Stimulated activated CD8-positive, alpha-beta memory T cell treated with anti-CD3 and anti-CD28 coated beads, Interleukin-12 subunit alpha, Interleukin-12 subunit beta, amount 100 ng/mL, for 1 hour (primary cell): Measurements from ENCODE around the gene MORF4L1.
"Not testable (repeated sequence)": the region's sequence is repeated elsewhere in the genome, so short reads cannot be mapped to it uniquely, and the experiment has no call there.

Experiments used
- DNase-seq: peaks from one replicate; pipeline ENCODE4 v3.0.0-alpha.2; 2020; ENCODE audit warnings: low read depth

Gene MORF4L1, protein sequence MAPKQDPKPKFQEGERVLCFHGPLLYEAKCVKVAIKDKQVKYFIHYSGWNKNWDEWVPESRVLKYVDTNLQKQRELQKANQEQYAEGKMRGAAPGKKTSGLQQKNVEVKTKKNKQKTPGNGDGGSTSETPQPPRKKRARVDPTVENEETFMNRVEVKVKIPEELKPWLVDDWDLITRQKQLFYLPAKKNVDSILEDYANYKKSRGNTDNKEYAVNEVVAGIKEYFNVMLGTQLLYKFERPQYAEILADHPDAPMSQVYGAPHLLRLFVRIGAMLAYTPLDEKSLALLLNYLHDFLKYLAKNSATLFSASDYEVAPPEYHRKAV

DNA sequence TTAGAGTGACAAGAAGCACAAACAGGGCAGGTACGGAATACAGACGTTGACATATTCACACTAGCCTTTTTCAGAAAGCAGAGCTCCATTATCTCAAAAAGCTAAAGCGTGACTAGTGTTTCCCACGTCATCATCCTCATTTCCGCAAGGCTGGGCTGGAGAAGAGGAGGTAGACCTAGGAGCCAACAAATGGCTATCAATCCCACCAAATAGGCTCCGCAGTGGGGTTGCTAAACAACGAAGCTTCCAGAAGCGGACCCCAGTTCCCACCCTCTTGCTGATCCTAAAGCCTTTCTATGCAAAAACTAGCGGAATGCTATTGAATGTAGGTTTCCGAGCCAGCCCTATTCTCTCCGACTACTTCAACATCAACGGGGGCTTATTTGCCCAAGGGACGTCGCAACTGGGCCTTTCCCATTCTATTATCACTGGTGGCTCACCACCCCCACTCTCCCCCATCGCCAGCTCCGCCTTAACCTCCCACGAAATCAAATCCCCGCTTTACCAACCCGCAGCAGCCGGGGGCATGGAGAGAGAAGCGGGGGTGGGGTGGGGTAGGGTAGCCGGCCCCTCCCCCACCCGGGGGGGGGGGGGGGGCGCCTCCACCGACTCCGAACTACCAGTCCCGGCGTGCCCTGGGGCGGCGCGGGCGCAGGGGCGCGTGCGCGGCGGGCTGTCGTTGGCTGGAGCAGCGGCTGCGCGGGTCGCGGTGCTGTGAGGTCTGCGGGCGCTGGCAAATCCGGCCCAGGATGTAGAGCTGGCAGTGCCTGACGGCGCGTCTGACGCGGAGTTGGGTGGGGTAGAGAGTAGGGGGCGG, at the start of gene MORF4L1:
TSS of gene MORF4L1 (plus strand) at position 736 of the 817 bp plus-strand sequence. CDS start 128 bp downstream, outside the sequence.
- DNase-seq: peak; percentile 88

DNA sequence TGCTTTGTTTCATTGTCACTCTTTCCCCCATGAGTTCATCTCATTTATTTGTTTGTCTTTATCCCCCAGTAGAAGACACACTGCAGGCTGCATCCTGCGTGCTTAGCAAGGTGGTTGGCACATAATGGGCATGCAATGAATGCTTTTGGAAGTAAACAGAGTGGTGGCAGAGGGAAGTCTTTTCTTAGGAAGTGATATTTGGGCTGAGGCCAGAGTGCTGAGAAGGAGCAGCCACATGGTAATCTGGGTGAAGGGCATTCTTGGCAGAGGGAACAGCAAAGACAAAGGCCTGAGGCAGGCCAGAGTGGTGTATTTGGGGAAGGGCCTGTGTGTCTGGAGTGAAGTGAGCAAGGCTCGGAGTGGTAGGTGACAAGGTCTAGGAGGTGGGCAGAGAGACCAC, 43.8 kb upstream of the MORF4L1 start:
- DNase-seq: no peak

DNA sequence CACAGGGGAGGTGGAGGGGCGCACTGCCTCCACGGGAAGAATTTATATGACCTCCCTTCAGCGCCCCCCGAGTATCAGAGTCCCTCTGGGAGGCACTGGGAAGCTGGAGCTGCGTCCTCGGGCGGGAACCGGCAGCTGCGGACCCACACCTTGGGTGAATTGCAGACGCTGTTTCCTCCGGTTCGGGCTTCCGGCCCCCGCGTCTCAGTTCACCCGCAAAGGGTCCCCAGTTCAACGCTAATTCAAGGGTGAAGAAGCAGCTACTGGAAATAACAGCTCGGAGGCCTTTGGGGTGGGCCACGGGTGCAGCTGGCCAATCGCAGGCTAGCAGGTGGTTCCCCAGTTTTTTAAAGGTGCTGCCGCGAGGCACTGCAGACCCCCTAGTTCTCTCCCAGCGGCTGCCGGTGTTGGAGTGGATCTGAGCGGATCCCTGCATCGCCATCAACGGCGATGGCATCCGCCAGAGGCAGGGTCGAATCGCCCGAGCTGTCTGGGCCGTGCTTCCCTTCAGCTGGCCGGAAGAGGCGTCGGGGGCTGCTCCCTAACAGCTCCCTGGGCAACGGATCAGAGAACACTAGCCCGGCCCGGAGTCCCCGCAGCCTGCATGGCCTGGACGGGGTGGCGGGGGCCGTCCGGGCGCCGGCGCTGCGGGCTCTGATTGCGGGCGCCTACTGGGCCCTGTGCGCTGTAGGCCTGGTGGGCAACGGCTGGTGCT, 42.0 kb upstream of the MORF4L1 start:
- no peak for DNase-seq

DNA sequence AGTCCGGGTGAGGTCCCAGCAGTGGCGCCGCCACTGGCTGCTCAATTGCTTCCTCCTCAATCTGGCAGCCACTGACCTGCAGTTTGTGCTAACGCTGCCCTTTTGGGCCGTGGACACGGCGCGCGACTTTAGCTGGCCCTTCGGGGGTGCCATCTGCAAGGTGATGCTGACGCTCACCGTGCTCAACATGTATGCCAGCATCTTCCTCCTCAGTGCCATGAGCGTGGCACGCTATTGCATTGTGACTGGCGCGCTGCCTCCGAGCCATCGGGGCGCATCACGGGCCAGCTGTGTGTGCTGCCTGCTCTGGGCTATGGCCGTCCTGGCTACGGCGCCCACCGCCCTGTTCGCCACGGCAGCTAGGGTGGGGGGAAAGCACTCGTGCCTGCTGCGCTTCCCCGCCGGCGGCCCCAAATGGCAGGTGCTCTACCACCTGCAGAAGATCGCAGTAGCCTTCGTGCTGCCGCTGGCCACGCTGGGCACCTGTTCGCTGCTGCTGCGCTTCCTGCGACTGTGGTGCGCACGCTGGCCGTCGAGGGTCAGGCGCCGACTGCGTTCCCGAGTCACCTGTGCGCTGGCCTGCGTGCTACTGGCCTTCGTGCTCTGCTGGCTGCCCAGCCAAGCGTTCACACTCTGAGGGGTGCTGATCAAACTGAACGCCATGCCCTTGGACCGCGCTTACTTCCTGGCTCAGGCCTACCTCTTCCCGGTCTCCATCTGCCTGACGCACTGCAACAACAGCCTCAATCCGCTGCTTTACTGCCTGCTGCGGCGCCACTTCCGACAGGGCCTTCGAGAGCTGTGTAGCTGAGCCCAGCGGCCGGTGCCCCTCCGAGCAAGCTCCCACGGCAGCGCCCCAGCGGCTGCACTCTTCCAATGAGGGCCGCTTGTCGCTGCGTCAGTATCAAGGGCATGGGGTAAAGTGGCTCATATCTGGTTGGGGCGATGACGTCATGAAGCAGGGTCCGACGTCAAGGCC, 41.2 kb upstream of the MORF4L1 start:
- no peak for DNase-seq

DNA sequence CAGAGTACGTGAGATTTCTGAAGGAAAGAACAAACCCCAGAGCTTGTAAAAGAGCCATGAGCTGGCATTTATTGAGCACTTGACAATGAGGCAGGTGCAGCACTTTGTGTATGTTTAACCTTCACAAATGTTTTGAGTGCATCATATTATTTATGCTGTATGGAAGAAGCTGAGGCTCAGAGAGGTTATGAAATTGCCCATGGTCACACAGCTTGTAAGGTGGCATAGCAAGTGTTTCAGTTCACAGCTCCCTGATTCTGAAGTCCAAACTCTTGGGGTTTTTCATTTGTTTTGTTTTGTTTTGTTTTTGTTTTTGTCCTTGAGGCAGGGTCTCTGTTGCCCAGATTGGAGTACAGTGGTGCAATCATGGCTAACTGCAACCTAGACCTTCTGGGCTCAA, 36.4 kb upstream of the MORF4L1 start:
- DNase-seq: no peak

DNA sequence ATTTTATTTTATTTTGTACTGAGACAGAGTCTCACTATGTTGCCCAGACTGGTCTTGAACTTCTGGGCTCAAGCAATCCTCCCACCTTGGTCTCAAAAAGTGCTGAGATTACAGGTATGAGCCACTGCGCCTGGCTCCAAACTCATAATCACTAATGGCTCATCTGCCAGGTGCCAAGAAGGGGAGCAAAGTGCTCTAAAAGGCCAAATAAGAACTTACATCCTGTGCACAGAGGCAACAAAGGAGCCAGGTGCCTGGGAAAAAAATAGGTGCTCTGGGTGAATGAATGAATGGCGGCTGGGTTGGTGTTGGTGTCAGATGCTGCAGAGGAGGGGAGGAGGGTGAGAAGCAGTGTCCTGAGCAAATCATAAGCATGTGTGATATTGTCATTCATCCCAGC, 35.6 kb upstream of the MORF4L1 start:
- no peak for DNase-seq

DNA sequence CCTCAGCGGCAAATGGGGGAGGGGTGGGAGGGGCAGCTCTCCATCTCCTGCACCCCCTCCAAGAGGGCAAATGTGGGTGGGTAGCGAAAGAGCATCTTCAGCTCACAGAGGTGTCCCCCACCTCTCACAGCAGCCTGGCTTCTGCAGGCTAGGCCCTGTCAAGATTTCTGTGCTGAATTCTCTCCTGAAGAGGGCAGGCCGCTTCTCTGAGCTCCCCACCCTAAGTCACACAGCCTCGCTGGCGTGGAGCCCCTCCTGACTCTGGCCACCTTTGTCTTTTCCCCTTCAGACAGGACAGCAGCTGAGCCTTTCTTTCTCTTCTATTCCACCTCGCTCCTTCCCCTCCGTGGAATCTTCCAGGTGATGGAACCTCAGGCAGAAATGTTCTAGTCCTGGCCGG, 35.1 kb upstream of the MORF4L1 start:
- DNase-seq: no peak

DNA sequence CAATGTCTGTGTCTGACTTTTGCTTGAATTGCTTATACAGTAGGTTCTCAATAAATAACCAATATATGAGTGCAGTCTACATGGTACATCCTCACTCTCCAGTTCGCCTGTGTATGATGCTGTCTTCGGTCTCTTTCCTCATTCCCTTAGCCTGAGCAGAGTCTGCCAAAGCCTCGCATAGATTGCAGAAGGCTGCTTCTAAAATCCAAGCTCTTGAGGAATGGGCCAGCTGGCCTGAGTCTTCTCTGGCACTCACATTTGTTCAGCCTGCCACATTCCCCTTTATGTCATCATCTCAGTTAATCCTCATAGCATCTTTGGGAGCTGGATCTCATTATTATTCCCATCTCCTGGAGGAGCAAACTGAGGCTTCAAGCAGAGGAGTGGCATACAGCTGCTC, 34.2 kb upstream of the MORF4L1 start:
- no peak for DNase-seq

DNA sequence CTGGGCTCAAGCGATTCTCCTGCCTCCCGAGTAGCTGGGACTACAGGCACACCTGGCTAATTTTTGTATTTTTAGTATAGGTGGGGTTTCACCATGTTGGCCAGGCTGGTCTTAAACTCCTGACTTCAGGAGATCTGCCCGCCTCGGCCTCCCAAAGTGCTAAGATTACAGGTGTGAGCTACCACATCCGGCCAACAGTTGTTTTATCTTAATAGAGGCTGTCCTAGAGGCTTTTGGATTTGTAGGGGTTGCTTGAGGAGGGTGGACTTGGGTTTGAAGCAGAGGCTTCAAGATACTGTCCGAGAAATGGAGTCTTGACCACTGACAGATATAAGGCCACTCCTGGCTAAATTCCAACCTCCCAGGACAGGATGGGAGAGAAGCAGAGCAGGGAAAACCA, 33.5 kb upstream of the MORF4L1 start:
- DNase-seq: not testable (repeated sequence)

DNA sequence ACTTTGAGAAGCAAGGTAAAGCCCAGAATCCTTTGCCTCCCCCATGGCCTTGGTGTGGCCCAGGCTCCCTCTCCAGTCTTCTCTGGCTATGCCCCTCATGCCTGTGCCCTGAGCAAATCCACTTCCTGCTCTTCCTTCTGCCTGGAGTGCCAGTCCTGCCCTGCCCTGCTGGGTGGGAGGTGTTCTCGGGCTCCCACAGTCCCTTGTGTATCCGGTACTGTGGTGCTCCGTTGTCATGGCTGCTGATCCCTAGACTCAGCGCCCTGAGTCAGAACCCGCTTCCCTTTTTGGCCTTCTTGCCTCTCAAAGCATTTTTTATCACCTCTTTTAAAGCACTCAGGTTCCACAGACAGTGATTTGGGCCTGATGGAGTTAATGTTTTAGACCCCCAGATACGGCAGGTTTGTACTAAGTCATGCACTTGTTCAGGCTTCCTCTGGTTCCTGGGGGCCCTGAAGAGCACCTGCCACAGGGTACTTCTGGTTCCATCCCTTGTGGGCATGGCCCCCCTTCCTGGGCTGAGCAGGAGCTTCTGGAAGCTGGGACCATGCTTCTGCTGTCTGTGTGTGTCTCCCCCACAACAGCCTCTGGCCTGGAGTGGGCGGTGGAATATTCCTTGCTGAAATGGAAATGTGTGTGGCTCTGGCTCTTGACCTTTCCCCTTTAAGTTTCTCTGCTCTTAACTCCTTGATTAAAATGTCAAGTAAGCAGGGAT, 31.9 kb upstream of the MORF4L1 start:
- no peak for DNase-seq

DNA sequence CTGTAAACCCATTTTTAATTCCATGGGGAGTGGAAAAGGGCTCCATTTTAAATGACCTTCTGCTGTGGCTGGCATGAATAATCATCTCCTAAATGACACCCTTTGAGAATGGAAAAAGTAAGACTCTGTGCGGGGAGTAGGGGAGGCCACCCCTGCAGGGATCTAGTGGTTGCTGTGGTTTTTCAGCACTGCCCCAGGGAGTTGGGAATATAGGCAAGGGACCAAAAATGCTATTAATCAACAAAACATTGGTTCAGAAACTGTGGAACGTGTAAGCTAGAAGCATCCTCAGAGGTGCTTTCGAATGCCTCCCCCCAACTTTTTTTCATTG, 31.3 kb upstream of the MORF4L1 start:
- no peak for DNase-seq

DNA sequence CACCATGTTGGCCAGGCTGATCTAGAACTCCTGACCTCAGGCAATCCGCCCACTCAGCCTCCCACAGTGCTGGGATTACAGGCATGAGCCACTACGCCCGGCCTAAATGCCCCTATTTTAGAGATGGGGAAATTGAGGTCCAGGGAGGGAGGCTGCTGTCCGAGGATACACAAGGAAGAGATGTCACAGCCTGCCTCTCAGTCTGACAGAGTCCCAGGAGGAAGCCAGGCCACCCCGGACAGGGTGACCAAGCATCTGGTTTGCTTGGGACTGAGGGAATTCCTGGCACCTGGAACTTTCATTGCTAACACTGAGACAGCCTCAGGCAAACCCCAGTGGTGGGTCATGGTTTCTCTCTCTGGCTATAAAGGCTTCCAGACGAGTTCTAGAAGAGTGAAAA, 30.8 kb upstream of the MORF4L1 start:
- no peak for DNase-seq

DNA sequence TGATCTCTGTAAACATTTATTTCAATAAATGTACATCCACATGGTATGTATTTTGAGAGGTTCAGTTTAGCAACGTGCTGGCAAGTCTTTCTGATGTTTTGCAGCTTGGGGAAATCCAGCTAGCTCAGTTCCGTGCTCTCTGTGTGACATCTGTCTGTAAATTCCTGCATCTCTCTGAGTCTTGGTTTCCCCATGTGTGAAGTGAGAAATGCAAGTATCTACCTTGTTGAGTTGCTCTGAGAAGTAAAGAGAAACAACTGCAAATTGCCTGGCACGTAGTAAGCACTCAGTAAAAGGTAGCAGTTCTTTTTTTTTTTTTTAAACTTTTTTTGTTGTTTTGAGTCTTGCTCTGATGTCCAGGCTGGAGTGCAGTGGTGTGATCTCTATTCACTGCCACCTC, 30.2 kb upstream of the MORF4L1 start:
- DNase-seq: no peak

DNA sequence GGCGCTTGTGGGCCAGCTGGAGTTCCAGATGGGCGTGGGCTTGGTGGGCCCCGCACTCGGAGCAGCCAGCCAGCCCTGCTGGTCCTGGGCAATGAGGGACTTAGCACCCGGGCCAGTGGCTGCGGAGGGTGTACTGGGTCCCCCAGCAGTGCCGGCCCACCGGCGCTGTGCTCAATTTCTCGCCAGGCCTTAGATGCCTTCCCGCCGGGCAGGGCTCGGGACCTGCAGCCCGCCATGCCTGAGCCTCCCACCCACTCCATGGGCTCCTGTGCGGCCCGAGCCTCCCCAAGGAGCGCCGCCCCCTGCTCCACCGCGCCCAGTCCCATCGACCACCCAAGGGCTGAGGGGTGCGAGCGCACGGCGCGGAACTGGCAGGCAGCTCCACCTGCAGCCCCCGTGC, 25.8 kb upstream of the MORF4L1 start:
- not testable (repeated sequence) for DNase-seq

DNA sequence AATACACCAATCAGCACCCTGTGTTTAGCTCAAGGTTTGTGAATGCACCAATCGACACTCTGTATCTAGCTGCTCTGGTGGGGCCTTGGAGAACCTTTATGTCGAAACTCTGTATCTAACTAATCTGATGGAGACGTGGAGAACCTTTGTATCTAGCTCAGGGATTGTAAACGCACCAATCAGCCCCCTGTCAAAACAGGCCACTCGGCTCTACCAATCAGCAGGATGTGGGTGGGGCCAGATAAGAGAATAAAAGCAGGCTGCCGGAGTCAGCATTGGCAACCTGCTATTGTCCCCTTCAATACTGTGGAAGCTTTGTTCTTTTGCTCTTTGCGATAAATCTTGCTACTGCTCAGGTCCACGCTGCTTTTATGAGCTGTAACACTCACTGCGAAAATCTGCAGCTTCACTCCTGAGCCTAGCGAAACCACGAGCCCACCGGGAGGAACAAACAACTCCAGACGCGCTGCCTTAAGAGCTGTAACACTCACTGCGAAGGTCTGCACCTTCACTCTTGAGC, 25.2 kb upstream of the MORF4L1 start:
- not testable (repeated sequence) for DNase-seq

DNA sequence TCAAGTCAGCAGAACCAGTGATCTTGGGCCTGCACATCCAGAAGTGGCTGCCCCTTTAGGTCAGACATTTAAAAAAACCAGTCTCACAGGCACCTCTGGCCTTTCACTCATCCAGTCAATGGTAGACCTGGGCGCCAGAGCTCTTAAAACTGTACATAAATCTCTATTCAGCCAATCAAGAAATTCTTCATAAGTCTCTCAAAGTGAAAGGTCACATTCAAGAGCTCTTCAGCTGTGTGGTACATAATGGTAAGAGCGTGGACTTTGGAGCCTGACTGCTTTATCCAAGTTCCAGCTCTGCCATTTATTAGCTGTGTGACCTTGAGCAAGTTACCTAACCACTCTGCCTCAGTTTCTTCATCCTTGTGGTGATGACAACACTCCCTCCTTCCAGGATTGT, 22.3 kb upstream of the MORF4L1 start:
- no peak for DNase-seq

DNA sequence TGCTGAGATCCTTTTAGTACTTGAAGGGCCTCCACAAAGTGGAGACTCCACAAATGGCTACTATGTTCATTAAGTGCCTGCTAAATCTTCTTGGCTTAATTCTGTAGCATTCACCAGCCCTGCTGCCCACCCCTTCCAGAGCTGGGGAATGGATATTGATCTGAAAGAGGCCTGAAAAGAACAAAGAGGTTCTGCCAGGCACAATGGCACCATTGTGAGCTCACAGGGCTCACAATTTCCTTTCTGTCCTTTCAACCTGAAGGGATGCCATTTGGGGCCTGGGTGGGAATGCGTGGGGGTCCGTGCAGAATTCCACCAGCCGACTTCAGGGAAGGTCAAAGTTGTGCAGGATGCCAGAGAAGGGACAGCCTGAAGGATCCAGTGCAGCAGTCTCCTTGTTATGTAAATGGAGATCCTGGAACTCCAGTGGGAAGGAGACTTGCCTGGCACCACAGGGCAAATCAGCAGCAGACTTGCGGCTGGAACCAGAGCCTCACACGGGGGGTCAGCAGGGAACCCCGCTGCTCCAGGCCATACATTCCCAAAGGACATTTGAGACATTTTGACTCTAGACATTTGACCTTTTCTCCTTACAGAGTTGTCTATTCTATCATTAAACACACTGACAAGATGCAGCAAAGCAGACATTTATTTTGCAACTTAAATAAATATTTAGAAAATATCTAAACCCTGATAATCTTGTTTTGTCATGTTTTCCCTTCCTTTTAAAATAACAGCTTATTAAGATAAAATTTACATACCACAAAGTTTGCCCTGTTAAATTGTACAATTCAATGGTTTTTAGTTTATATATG, 21.5 kb upstream of the MORF4L1 start:
- DNase-seq: no peak

DNA sequence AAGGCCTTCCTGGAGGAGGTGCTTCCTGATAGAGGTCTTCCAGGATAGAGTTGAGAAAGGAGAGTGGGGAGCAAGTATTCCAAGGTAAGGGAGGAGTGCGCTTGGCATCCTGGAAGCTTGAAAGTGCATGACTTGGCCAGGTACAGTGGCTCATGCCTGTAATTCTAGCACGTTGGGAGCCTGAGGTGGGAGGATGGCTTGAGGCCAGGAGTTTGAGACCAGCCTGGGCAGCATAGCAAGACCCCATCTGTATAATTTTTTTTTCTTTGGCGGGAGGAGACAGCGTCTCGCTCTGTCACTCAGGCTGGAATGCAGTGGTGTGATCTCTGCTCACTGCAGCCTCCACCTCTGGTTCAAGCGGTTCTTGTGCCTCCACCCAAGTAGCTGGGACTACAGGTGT, 19.2 kb upstream of the MORF4L1 start:
- DNase-seq: no peak

DNA sequence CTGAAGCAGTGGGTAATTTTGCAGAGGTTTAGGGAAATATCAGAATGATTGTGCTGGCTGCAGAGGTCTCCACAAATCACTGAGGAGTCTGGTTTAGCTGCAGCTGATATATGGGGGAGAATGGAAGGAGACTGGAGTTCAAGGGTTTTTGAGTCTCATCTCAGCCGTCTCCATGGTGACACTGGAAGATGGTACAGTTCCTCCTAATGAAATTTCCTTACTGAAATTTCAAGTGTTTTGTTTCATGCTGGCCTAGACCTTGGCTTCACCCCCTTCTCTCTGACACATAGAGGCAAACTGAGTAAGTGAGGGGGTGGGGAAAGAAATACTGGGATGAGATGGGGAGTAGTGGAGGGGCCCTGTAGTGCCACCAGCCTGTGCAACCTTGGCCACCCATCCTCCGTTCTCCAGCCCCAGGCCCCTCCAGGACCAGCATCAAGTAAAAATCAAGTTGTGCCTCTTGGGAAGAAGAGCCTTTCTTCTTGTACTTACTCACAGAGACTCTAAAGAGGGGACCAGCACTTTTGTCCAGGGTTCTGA, 17.8 kb upstream of the MORF4L1 start:
- DNase-seq: no peak

DNA sequence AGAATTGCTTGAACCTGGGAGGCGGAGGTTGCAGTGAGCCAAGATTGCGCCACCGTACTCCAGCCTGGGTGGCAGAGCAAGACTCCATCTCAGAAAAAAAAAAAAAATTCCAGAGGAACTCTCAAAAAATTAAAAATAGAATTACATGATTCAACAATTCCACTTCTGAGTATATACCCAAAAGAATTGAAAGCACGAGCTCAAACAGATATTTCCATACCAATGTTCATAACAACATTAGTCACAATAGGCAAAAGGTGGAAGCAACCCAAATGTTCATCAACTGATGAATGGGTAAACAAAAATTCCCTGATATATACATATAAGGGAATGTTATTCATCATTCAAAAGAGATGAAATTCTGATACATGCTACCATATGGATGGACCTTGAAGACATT, 16.9 kb upstream of the MORF4L1 start:
- no peak for DNase-seq
